HepG2 (cell line): ENCODE data around the gene ATP6V0A1. TPM values are rescaled to one million over a fixed set of nuclear protein-coding genes. Genes with fewer than 3 reads are reported as not detected.

Experiments used
- ARID4A ChIP-seq: sonication (generic); formaldehyde crosslinking; IDR thresholded peaks from 2 replicates; pipeline ENCODE4 v1.5.0; 2020; ENCODE audit warnings: mild to moderate bottlenecking, missing genetic modification reagents, borderline replicate concordance
- ASH2L ChIP-seq: fragments of 300-600, 200-600 bp; sonication (generic); IDR thresholded peaks from 2 replicates; pipeline ENCODE4 v1.7.0; 2017; ENCODE audit warnings: low read depth, mild to moderate bottlenecking, moderate library complexity, mixed read lengths, low read length; ENCODE audit not compliant: insufficient read length
- CERS6 ChIP-seq: sonication (generic); formaldehyde crosslinking; IDR thresholded peaks from 2 replicates; pipeline ENCODE4 v1.5.0; 2020; ENCODE audit warnings: missing genetic modification reagents
- E2F5 ChIP-seq: sonication (generic); formaldehyde crosslinking; conservative IDR thresholded peaks from 2 replicates; pipeline ENCODE4 v1.4.0; 2020; ENCODE audit warnings: missing genetic modification reagents
- ETS1 ChIP-seq: sonication (generic); formaldehyde crosslinking; IDR thresholded peaks from 2 replicates; pipeline ENCODE4 v1.4.0; 2020; ENCODE audit warnings: missing genetic modification reagents
- ETV5 ChIP-seq: IDR thresholded peaks from 2 replicates; pipeline ENCODE4 v1.6.1; 2018; ENCODE audit warnings: missing biosample characterization, missing genetic modification reagents, inconsistent platforms, borderline replicate concordance
- FOXO1 ChIP-seq: sonication (generic); formaldehyde crosslinking; IDR thresholded peaks from 2 replicates; pipeline ENCODE4 v1.4.0; 2020; ENCODE audit warnings: missing genetic modification reagents
- PAX8 ChIP-seq: sonication (generic); formaldehyde crosslinking; IDR thresholded peaks from 2 replicates; pipeline ENCODE4 v1.8.0; 2022; ENCODE audit warnings: mild to moderate bottlenecking, missing genetic modification reagents, borderline replicate concordance
- PHF21A ChIP-seq: sonication (generic); formaldehyde crosslinking; IDR thresholded peaks from 2 replicates; pipeline ENCODE4 v1.5.0; 2020; ENCODE audit warnings: mild to moderate bottlenecking, missing genetic modification reagents
- STAG1 ChIP-seq: sonication (generic); formaldehyde crosslinking; IDR thresholded peaks from 2 replicates; pipeline ENCODE4 v1.4.0; 2020; ENCODE audit warnings: missing genetic modification reagents
- THAP11 ChIP-seq: IDR thresholded peaks from 2 replicates; pipeline ENCODE4 v1.6.1; 2016; ENCODE audit warnings: missing biosample characterization, missing genetic modification reagents
- THAP9 ChIP-seq: sonication (generic); formaldehyde crosslinking; IDR thresholded peaks from 2 replicates; pipeline ENCODE4; 2020; ENCODE audit warnings: missing genetic modification reagents, mild to moderate bottlenecking, borderline replicate concordance
- ZNF224 ChIP-seq: sonication (generic); formaldehyde crosslinking; IDR thresholded peaks from 2 replicates; pipeline ENCODE4 v1.5.0; 2020; ENCODE audit warnings: mild to moderate bottlenecking, missing genetic modification reagents
- ZNF709 ChIP-seq: sonication (generic); formaldehyde crosslinking; IDR thresholded peaks from 2 replicates; pipeline ENCODE4 v1.5.0; 2020; ENCODE audit warnings: mild to moderate bottlenecking, missing genetic modification reagents
- ZNF747 ChIP-seq: sonication (generic); formaldehyde crosslinking; IDR thresholded peaks from 2 replicates; pipeline ENCODE4 v1.8.1; 2023; ENCODE audit warnings: missing genetic modification reagents, mild to moderate bottlenecking, borderline replicate concordance
- ZNF776 ChIP-seq: sonication (generic); formaldehyde crosslinking; IDR thresholded peaks from 2 replicates; pipeline ENCODE4 v1.4.0; 2020; ENCODE audit warnings: mild to moderate bottlenecking, missing genetic modification reagents
- polyA plus RNA-seq, 8 experiments: library from polyadenylated mRNA; depleted of rRNA in 3 of 8; stranded (reverse) in 7 of 8; unstranded in 1 of 8; fragments of >200 nt; fragmentation: Illumina TruSeq in 4 of 8; extraction: Trizol in 4 of 8; gene quantifications; 2 replicates each; pipeline versions ENCODE4 v1.2.1 to v1.2.3, GENCODE V29; 2011 to 2016; ENCODE audit warnings: low read depth in 4 of 8, missing spikeins in 1 of 8, mixed read lengths in 1 of 8; ENCODE audit not compliant: insufficient read depth in 1 of 8
- total RNA-seq, 5 experiments: library from RNA; depleted of rRNA; stranded (reverse); fragments of >200 nt; fragmentation: Illumina TruSeq; extraction: Trizol; gene quantifications; 2 replicates each; pipeline ENCODE4 v1.2.3, GENCODE V29; 2016; ENCODE audit warnings: low read depth in 1 of 5
- TF ChIP-seq, protein P1 (sequence below): sonication (generic); formaldehyde crosslinking; IDR thresholded peaks from 2 replicates; pipeline ENCODE4 v1.8.1; 2023; ENCODE audit warnings: mild to moderate bottlenecking, missing genetic modification reagents

The ATP6V0A1 gene
- total and polyA plus RNA-seq, 2 of the 13 experiments (the other 11 are each of a cell fraction or from before 2014, with no cell fraction given), result 27.9 to 54.1 TPM

DNA sequence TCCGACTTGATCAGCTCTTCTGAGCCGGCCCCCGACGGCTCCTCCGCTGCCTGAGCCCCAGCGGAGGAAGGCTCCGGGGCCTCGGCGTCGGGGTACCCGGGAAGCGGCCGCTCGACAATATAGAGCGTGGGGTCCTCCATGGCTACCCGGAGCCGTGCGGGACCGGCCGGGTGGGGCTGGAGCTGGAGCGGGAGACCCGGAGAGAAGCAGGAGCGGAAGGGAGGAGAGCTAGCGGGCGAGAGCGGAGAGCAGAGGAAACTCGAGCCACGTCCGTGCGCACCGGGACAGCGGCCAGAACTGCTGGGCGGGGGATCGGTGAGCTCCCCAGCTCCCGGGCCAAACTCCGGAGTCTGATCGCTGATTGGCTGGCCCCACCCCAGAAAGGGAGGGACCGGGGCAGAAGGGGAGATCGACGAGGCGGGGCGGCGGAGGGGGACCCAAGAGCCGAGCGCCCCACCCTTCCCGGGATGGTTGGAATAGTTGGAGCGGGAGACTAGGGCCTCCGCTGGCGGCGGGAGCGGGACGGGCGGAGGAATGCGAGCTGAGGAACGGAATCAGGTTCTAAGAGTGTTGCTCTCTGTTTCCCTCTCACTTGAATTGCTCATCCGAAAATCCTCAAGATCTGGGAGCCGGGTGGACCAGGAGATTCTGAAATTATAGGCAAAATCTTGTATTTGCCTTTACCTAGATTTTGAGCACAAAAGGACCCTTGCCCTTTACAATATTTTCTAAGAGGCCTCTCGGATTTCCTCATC is 35.5 kb upstream of the ATP6V0A1 start, which contains the start of gene CAVIN1 (continued):
- TF ChIP-seq E2F5 (no peak), CERS6 (CRISPR knock-in tag) (0 out of 2 replicates have a peak, but pooled peaks have one; percentile 41), STAG1 (CRISPR knock-in tag) (peak; percentile 25; the same call in 1 of the 2 replicates), ZNF709 (CRISPR knock-in tag) (peak; percentile 86; the same call in 1 of the 2 replicates), THAP9 (CRISPR knock-in tag) (0 out of 2 replicates have a peak, but pooled peaks have one; percentile 63), ASH2L (peak; percentile 78), ARID4A (peak; percentile 64), ZNF776 (CRISPR knock-in tag) (peak; percentile 87; the same call in 1 of the 2 replicates), PAX8 (CRISPR knock-in tag) (no peak), ETS1 (CRISPR knock-in tag) (0 out of 2 replicates have a peak, but pooled peaks have one; percentile 78), ZNF747 (CRISPR knock-in tag) (no peak), PHF21A (peak; percentile 85), THAP11 (CRISPR knock-in tag) (peak; percentile 44), ZNF224 (CRISPR knock-in tag) (peak; percentile 87), ETV5 (peak; percentile 8; the same call in 1 of the 2 replicates), FOXO1 (CRISPR knock-in tag) (no peak)
- TF ChIP-seq, protein P1, sequence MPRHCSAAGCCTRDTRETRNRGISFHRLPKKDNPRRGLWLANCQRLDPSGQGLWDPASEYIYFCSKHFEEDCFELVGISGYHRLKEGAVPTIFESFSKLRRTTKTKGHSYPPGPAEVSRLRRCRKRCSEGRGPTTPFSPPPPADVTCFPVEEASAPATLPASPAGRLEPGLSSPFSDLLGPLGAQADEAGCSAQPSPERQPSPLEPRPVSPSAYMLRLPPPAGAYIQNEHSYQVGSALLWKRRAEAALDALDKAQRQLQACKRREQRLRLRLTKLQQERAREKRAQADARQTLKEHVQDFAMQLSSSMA (CRISPR knock-in tag), result 0 out of 2 replicates have a peak, but pooled peaks have one; percentile 46
